Measurements from ENCODE around the gene SIGLEC7. TPM values are rescaled to one million over a fixed set of nuclear protein-coding genes. Genes with fewer than 3 reads are reported as not detected.
"Not testable (repeated sequence)": the region's sequence is repeated elsewhere in the genome, so short reads cannot be mapped to it uniquely, and the experiment has no call there.

Gene SIGLEC7
- total RNA-seq, 1 donor from 2014 or later, result 0.70 TPM

DNA sequence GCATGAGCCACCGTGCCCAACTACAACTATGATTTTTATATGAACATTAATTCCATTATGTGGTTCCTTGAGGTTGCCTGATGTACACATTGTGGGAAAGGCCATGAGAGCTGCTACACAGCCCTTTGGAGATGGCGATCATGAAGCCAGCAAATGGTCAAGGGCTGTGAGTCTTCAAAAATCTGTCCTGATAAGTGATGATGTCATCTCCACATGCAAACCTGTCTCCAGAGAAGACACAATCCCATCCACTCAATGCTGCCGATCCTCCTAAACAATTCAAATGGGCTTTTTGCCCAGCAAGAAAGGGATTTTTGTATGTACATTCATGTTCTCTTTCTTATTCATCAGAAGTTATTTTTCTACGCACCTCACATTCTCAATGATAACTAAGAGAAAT is 17.6 kb downstream of the SIGLEC7 start:
- DNase-seq (ENCODE audit: low spot score), result no peak
- intact Hi-C loops (cut with DNase I), result loop anchor here (5.0 kb wide), 1 partner anchor 137 kb away; no protein-coding TSS in a partner anchor

GRCh38 chr19:51161266-51161665 is 19.2 kb downstream of the SIGLEC7 start:
- intact Hi-C loops (cut with DNase I), result no loop called here
- no peak for DNase-seq (ENCODE audit: low spot score)

DNA sequence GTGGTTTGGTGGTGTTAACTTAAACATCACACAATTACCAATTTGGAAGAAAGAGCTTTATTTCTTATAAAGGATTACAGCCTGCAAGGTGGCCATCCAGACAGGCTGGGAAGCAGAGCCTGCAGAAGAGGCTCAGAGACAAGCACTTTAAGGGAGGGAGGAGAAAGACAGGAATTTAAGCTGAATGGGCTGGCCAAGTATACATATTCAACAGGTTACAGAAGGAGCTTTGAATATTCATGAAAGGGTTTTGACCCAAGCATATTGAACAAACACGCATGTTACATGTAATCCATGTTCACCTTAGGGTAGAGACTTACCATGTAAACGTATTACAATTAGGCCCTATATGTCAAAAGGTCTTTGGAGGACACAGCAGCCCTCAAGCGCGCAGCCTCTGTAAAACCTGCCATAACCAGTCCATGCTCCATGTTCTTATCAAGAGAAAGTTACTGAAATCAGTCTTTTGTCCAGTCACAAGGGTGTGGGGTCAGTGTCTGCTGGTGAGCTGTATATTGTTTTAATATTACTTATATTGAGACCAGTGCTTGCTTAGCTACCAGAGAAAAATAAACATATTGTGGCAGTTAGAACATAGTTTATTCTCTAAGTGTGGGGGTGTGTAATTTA is 19.9 kb downstream of the SIGLEC7 start:
- no peak for DNase-seq (ENCODE audit: low spot score)
- intact Hi-C loops (cut with DNase I), result no loop called here

GRCh38 chr19:51163257-51163656 is 21.2 kb downstream of the SIGLEC7 start:
- no peak for DNase-seq (ENCODE audit: low spot score)
- intact Hi-C loops (cut with DNase I), result no loop called here

- no peak for DNase-seq (ENCODE audit: low spot score)
- intact Hi-C loops (cut with DNase I), result no loop called here
Measured at GRCh38 chr19:51164215-51164614, 22.1 kb downstream of the SIGLEC7 start.

DNA sequence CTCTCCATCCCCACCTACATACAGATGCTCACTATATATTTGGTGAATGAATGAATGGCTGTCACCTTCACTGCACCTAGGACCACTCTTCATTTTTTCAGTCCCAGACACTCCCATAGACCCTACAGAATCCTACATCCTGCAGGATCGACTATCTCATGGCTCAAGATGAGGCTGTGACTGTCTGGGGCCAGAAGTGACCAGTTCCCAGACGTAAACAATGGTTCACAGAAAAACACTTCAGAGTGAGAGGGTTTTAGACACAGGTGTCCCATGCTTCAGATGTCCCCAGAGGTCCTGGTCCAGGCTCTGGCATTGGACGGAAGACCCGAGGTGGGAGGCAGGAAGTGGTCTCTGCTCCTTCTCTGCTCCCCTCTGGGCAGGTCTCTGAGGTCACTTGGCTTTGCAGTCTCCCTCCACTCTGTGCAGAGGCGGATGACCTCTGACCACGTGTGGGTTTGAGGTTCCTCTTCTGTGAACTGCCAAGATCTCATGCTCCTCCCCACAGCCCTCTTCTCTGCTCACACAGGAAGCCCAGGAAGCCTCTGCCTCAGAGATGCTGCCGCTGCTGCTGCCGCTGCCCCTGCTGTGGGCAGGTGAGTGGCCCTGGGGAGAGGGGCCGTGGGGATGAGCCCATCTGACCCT is 24.9 kb downstream of the SIGLEC7 start:
- intact Hi-C loops (cut with DNase I), result no loop called here
- DNase-seq (ENCODE audit: low spot score), result peak; percentile 75

DNA sequence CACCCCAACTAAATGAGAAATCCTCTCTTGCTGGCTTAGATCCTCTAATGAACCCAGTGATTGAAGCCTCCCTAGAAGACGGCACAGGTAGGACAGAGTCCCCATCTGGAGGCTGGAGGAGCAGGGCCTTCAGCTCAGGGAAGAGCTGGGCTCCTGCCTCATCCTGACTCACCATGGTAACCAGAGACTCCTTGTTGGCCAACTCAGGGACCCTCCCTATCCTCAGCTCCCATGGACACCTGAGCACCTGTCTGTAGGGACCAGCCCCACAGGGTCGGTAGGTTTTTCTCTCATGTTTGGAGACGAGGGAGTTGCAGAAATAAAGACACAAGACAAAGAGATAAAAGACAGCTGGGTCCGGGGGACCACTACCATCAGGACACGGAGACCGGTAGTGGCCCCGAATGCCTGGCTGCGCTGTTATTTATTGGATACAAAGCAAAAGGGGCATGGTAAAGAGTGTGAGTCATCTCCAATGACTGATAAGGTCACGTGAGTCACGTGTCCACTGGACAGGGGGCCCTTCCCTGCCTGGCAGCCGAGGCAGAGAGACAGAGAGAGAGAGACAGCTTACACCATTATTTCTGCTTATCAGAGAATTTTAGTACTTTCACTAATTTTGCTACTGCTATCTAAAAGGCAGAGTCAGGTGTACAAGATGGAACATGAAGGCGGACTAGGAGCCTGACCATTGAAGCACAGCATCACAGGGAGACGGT is 26.6 kb downstream of the SIGLEC7 start:
- intact Hi-C loops (cut with DNase I), result no loop called here

DNA sequence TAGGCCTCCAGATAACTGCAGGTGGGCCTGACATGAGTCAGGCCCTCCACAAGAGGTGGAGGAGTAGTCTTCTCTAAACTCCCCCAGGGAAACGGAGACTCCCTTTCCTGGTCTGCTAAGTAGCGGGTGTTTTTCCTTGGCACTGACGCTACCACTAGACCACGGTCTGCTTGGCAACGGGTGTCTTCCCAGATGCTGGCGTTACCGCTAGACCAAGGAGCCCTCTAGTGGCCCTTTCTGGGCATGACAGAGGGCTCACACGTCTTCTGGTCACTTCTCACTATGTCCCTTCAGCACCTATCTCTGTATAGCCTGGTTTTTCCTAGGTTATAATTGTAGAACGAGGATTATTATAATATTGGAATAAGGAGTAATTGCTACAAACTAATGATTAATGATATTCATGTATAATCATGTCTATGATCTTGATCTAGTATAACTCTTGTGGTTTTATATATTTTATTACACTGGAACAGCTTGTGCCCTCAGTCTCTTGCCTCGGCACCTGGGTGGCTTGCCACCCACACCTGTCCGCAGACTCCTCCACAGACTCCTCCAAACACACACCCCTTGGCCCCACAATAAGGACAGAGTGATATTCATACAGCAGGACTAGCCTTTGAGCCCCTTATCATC is 27.3 kb downstream of the SIGLEC7 start:
- DNase-seq (ENCODE audit: low spot score); intact Hi-C loops (cut with DNase I): not testable (repeated sequence)

More for the DNA sequence above, 26.6 kb downstream of the SIGLEC7 start:
- DNase-seq (ENCODE audit: low spot score), result peak; percentile 54

DNA sequence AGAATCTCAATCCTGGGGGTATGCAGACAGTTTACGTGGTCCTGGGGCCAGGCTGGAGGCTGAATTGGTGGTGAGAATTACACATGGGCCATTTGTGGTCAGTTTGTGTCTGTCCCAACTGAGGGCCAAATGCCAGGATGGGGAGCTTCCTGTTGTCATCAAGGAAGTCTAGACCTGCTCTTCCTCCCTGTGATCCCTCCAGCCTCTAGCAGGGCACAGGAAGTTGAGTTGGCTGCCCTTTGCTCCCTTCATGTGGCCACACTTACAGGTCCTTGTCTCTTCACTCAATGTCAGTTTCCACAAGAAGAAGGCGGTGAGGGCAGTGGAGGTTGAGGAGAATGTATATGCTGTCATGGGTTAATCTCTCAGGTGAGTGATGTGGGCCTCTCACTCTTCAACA is 30.1 kb downstream of the SIGLEC7 start:
- DNase-seq (ENCODE audit: low spot score), result no peak
- intact Hi-C loops (cut with DNase I), result no loop called here

GRCh38 chr19:51173681-51174080 is 31.6 kb downstream of the SIGLEC7 start:
- intact Hi-C loops (cut with DNase I), result no loop called here
- DNase-seq (ENCODE audit: low spot score), result no peak

- intact Hi-C loops (cut with DNase I), result no loop called here
- no peak for DNase-seq (ENCODE audit: low spot score)
Measured at GRCh38 chr19:51179256-51179655, 37.2 kb downstream of the SIGLEC7 start.

- intact Hi-C loops (cut with DNase I), result no loop called here
Measured at GRCh38 chr19:51181377-51181912, 39.3 kb downstream of the SIGLEC7 start.

GRCh38 chr19:51181913-51182419 is 39.9 kb downstream of the SIGLEC7 start:
- DNase-seq (ENCODE audit: low spot score), result no peak
- intact Hi-C loops (cut with DNase I), result no loop called here

More at GRCh38 chr19:51181377-51181912, 39.3 kb downstream of the SIGLEC7 start:
- no peak for DNase-seq (ENCODE audit: low spot score)

GRCh38 chr19:51183629-51184028 is 41.5 kb downstream of the SIGLEC7 start:
- DNase-seq (ENCODE audit: low spot score), result no peak
- intact Hi-C loops (cut with DNase I), result no loop called here

DNA sequence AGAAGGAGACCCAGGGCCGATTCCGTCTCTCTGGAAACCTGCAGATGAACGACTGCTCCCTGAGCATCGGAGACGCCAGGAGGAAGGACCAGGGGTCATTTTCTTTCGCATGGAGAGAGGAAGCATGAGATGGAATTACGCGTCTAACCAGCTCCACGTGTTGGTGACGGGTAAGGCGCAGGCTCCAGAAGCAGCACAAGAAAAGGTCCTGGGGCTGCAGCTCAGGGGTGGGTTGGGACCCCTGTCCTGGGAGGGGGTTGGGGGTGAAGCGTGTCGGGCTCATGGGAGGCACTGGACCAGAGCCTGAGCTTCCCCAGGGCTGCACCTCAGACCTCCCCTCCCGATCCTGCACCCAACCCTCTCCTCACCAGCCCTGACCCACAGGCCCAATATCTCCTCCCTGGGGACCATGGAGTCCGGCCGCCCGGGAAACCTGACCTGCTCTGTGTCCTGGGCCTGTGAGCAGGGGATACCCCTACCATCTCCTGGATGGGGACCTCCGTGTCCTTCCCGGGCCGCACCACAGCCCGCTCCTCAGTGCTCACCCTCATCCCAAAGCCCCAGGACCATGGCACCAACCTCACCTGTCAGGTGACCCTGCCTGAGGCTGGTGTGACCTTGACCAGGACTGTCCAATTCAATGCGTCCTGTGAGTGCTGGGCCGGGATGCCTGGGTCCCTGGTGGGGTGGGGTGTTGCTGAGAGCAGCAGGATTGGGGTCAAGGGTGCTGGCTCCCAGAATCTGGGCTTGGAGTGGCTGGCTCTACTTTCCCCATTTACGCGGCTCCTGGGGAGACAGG is 43.2 kb downstream of the SIGLEC7 start:
- intact Hi-C loops (cut with DNase I), result no loop called here
- no peak for DNase-seq (ENCODE audit: low spot score)

- DNase-seq (ENCODE audit: low spot score), result no peak
- intact Hi-C loops (cut with DNase I), result no loop called here
Measured at GRCh38 chr19:51185868-51186215, 43.7 kb downstream of the SIGLEC7 start.

- intact Hi-C loops (cut with DNase I), result no loop called here
- no peak for DNase-seq (ENCODE audit: low spot score)
Measured at GRCh38 chr19:51186323-51186722, 44.2 kb downstream of the SIGLEC7 start.

GRCh38 chr19:51187395-51188226 is 45.5 kb downstream of the SIGLEC7 start:
- no peak for DNase-seq (ENCODE audit: low spot score)
- intact Hi-C loops (cut with DNase I), result no loop called here

Data from cardiac septum (tissue), 1 donor.